A673 (cell line): ENCODE data around the gene KRTAP5-6.

Experiments used
- EZH2 ChIP-seq: fragments of 200-600 bp; sonication (generic); IDR thresholded peaks from 2 replicates; pipeline ENCODE4 v1.6.1; 2017; ENCODE audit warnings: borderline replicate concordance, low read depth, mild to moderate bottlenecking, mixed read lengths, antibody characterized with exemption, low read length; ENCODE audit not compliant: poor library complexity, severe bottlenecking
- TF ChIP-seq, protein P1 (sequence below): fragments of 300-800, 200-600 bp; sonication (generic); conservative IDR thresholded peaks from 2 replicates; pipeline ENCODE4 v1.5.1; 2017; ENCODE audit warnings: low read depth, mild to moderate bottlenecking, antibody characterized with exemption, low read length, moderate library complexity, mixed read lengths

DNA sequence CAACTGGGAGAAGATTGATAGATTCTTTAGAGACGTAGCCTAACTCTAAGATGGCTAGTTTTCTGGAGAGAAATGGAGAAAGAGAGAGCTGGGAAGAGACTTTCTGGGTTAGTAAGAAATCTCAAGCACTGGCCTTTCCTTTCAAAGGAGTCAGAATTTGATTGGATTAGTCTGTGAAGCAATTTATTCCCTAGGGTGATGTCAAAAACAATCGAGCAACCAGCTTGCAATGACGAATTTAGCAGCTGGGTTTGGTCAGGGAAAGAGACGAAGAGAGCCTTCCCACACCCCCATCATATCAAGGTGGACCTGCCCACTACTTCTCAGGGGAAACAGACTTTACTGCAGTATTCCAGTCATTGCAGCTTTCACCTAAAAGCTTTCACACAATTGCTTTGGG lies 10.8 kb downstream of the KRTAP5-6 start:
- TF ChIP-seq, protein P1, sequence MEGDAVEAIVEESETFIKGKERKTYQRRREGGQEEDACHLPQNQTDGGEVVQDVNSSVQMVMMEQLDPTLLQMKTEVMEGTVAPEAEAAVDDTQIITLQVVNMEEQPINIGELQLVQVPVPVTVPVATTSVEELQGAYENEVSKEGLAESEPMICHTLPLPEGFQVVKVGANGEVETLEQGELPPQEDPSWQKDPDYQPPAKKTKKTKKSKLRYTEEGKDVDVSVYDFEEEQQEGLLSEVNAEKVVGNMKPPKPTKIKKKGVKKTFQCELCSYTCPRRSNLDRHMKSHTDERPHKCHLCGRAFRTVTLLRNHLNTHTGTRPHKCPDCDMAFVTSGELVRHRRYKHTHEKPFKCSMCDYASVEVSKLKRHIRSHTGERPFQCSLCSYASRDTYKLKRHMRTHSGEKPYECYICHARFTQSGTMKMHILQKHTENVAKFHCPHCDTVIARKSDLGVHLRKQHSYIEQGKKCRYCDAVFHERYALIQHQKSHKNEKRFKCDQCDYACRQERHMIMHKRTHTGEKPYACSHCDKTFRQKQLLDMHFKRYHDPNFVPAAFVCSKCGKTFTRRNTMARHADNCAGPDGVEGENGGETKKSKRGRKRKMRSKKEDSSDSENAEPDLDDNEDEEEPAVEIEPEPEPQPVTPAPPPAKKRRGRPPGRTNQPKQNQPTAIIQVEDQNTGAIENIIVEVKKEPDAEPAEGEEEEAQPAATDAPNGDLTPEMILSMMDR, result no peak
- no peak for TF ChIP-seq EZH2
